Raji (cell line): Measurements from ENCODE around the gene PPFIBP1.

Experiments
- POLR2A ChIP-seq: IDR thresholded peaks from 2 replicates; pipeline ENCODE4 v1.6.1; 2011; ENCODE audit warnings: low read depth, low read length, control low read depth; ENCODE audit not compliant: insufficient read depth

The PPFIBP1 gene

DNA sequence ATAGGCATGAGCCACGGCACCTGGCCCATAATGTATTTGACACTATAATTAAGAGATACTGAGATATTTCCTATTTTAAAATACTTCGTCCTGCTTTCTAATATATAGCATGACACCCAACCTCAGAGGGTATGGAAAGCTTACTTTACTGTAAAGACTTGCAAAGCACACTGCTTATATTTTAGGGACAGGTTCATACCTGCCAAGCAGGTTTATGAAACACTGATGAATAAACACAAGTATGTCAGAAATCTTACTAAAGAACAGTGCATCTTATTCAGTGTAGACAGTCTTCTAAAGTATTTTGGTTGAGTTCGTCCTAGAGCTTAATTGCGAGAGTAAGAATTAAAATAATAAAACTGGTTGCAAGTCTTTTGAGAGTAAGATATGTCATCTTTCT lies 65.4 kb downstream of the PPFIBP1 start:
- no peak for TF ChIP-seq POLR2A

- TF ChIP-seq POLR2A = no peak
These were observed 68.5 kb downstream of the PPFIBP1 start for GRCh38 chr12:27592548-27592947.

GRCh38 chr12:27593266-27593665 lies 69.3 kb downstream of the PPFIBP1 start:
- no peak for TF ChIP-seq POLR2A

DNA sequence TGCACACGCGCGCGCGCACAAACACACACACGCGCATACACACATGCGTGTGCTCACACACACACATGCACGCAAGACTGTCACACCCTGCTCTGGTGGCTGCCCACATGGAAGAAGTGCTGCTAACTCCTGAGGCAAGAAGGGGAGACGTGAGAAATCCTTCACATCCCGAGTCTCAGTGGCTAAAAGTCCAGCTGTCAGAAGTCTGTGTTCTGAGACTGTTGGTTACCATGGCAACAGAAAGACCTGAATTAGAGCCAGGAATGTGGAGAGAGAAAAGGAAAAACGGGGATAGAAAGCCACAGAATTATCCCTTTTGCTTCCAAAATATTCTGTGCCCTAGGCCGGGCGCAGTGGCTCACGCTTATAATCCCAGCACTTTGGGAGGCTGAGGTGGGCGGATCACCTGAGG lies 71.2 kb downstream of the PPFIBP1 start:
- TF ChIP-seq POLR2A = no peak

GRCh38 chr12:27602516-27602915 lies 78.5 kb downstream of the PPFIBP1 start:
- TF ChIP-seq POLR2A = no peak

DNA sequence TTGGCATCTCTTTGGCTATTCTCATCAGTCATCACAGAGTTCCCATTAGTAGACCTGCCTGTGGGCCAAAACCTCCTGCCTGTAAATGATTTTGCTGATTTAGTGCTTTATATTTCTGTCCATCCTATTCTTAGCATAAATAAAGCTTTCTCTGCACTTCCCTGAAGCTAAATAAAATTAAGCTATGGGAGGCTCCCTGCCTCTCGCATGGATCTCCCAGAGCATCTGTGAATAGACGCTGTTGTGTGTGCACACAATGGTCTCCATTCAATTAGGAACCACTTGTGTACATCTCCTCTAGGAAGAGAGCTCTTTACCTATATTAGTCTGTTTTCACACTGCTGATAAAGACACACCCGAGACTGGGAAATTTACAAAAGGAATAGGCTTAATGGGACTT lies 80.4 kb downstream of the PPFIBP1 start:
- no peak for TF ChIP-seq POLR2A

GRCh38 chr12:27606986-27607385 lies 83.0 kb downstream of the PPFIBP1 start:
- no peak for TF ChIP-seq POLR2A

DNA sequence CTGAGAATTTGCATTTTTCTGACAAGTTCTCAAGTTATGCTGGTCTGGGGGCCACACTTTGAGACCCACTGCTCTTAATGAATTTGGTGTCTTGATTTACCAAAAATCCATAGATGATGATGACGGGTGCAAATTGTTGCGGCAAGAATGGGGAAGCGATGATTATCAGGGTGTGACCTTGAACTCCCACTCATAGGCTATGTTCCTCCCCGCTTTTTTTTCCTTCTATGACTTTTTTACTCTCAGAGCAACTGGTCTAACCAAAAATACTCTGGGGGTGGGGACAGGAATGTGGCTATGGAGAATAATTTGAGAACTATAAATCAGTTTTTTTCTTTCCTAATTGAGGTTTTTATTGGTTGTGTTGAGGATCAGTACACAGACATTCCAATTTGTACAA lies 83.6 kb downstream of the PPFIBP1 start:
- no peak for TF ChIP-seq POLR2A

- no peak for TF ChIP-seq POLR2A
These were observed 84.9 kb downstream of the PPFIBP1 start for GRCh38 chr12:27608890-27609289.

DNA sequence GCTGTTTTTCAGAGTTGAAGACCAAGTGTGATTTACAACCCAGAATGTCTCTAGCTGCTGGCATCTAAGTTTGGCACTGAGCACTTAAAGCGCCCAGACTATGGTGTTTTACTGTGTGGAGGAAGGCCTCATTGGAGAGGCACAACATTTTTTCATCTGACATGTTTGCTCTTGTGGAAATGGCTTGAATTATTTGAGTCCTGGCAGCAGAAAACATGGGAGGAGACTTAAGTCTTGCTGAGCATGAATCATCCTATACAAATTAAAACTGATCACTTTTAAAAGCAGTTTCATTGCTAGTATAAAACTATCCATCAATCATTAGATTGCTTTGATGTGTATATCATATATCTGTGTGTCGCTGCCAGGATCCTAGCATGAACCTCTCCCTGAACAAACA lies 86.4 kb downstream of the PPFIBP1 start:
- no peak for TF ChIP-seq POLR2A

DNA sequence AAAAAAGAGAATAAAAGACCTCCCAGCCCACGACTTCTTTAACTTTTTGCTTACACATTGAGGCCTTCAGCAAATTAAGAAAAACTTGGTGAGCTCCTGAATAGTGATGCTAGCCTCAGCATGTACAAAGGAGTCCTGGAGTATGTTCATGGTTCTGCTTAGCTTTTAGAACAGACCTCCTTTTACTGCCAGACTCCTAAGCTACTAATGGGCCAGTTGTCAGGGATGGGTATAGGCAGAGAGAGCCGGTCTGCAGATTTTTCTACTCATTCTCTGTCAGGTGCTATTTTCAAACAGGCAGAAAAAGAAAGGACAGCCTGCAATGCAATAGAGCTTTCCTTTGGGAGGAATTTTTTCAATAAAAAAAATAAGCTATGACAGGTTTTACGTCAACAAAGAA lies 90.4 kb downstream of the PPFIBP1 start:
- no peak for TF ChIP-seq POLR2A

- no peak for TF ChIP-seq POLR2A
These were observed 90.9 kb downstream of the PPFIBP1 start for GRCh38 chr12:27614866-27615265.

DNA sequence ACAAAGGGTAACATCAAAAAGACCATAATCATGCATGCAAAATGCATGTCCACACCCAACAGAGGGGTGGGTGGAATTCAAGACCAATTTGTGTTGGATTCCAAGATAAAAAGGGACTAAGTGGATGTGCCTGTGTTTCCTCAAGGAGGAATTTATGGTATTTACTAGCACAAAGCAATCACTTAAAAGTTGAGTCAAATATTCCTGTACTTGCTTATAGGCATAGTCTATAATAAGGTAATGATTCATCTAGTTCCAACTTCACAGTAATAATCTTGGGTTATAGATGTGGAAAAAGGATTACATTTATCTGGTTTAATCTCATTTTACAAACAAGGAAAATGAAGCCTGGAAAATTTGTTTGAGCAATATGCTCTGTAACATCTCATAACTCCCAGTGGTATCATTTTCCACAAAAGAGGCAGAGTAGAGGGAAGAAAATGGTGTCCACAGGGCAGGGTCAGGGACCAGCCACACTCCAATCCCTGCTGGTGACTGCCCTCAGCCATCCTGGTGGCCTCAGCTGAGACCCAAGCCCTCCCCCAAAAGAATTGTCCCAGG lies 91.4 kb downstream of the PPFIBP1 start:
- no peak for TF ChIP-seq POLR2A

DNA sequence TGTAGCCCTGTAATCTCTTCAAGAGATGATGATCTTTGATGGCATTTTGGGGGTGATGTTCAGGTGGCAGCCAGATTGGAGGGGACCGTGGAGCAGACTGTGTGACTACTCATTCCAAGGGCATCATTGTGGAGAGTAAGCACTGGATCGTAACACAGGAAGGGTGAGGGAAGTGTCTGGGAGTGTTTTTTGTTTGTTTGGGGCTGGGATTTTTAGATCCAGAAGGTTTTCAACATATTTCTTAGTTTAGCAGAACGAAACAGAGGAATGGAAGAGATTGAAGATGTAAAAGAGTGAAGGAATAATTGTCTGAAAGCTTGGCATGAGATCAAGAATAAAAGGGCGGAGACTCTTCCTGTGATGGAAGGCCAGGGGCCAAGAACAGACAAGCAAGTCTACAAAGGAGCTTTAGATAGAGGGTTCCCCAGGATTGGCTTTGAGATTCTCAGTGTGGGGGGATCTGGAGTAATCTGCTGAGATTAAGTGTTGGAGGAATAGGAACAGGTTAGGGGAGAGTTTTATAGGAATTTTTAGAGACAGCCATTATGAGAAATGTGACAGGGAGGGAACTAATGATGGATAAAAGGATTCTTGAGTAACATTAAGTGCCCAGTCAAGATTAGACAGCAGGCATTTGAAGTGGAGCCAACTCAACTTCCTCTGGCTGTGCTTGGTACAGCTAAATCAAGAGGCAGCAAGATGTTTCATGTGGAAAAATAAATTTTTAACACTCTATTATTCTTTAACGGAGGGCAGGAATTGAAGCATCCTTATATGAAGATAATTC lies 92.5 kb downstream of the PPFIBP1 start:
- no peak for TF ChIP-seq POLR2A

DNA sequence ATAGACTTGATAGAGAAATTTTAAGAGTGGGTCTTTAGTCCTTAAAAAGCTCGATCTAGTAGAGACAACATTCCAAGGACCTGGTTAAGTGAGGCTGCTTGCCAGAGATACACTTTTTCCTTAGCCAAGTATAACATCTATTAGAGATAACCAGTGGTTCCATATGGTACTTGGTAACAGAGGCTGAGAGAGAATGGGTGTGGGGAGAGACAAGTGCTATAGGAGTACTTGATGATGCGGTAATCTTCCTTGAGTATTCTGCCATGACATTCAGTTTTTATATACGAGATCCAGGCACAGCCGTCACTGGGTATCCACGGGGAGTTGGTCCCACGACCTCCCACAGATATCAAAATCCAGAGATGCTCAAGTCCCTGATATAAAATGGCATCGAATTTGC lies 94.8 kb downstream of the PPFIBP1 start:
- TF ChIP-seq POLR2A = no peak

- no peak for TF ChIP-seq POLR2A
These were observed 95.3 kb downstream of the PPFIBP1 start for GRCh38 chr12:27619308-27619707.

- no peak for TF ChIP-seq POLR2A
These were observed 96.1 kb downstream of the PPFIBP1 start for GRCh38 chr12:27620121-27620520.
